ENCODE data around the gene MYCBP2. TPM values are rescaled to one million over a fixed set of nuclear protein-coding genes. Genes with fewer than 3 reads are reported as not detected.

Gene MYCBP2
- total RNA-seq, 4 donors from 2014 or later: 69.7 to 133 (median 116) TPM

DNA sequence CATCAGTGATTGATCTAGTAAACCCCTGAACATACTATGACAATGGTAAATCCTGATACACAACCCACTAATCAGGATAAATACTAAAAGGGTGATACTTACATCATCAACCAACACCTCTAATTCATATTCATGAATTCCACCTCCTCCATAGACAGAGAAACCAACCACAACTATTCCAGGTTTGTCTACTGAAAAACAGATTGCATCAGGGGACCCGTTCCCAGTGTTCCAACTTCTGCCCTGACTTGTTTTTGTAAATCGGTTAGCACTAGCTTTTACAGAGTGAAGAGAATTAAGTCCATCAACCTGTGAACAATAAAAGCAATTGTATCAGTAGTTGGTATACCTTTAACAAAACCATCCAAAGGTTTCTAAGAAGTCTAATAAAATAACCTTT lies 149.2 kb downstream of the MYCBP2 start:
- no peak for DNase-seq
- Histone ChIP-seq H3K27me3 (no peaks in the 10 kb centered on the region), H3K9me3 (no peaks in the 10 kb centered on the region), H3K4me3 (no peak overlapping the region), H3K4me1 (no peaks in the 10 kb centered on the region), H3K36me3 (no peaks in the 10 kb centered on the region), H3K27ac (no peak overlapping the region)
- intact Hi-C loops (cut with DNase I; ENCODE audit: low total_unique reads): no loop called here
- TF ChIP-seq POLR2A (IDR thresholded peaks at IDR 0.05): no peak
- TF ChIP-seq, protein P1, sequence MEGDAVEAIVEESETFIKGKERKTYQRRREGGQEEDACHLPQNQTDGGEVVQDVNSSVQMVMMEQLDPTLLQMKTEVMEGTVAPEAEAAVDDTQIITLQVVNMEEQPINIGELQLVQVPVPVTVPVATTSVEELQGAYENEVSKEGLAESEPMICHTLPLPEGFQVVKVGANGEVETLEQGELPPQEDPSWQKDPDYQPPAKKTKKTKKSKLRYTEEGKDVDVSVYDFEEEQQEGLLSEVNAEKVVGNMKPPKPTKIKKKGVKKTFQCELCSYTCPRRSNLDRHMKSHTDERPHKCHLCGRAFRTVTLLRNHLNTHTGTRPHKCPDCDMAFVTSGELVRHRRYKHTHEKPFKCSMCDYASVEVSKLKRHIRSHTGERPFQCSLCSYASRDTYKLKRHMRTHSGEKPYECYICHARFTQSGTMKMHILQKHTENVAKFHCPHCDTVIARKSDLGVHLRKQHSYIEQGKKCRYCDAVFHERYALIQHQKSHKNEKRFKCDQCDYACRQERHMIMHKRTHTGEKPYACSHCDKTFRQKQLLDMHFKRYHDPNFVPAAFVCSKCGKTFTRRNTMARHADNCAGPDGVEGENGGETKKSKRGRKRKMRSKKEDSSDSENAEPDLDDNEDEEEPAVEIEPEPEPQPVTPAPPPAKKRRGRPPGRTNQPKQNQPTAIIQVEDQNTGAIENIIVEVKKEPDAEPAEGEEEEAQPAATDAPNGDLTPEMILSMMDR (IDR thresholded peaks at IDR 0.05): no peak

GRCh38 chr13:77176350-77176749 lies 150.5 kb downstream of the MYCBP2 start:
- intact Hi-C loops (cut with DNase I; ENCODE audit: low total_unique reads): no loop called here
- no peak for DNase-seq

GRCh38 chr13:77172650-77173049 lies 154.2 kb downstream of the MYCBP2 start:
- Histone ChIP-seq H3K27ac (no peak overlapping the region), H3K27me3 (no peaks in the 10 kb centered on the region), H3K4me1 (no peaks in the 10 kb centered on the region), H3K36me3 (no peaks in the 10 kb centered on the region), H3K4me3 (no peak overlapping the region), H3K9me3 (no peaks in the 10 kb centered on the region)
- intact Hi-C loops (cut with DNase I; ENCODE audit: low total_unique reads): no loop called here
- TF ChIP-seq, protein P1 (IDR thresholded peaks at IDR 0.05): no peak
- TF ChIP-seq POLR2A (IDR thresholded peaks at IDR 0.05): no peak
- DNase-seq: no peak

More at GRCh38 chr13:77176350-77176749, 150.5 kb downstream of the MYCBP2 start:
- TF ChIP-seq, protein P1 (IDR thresholded peaks at IDR 0.05): no peak
- TF ChIP-seq POLR2A (IDR thresholded peaks at IDR 0.05): no peak
- Histone ChIP-seq H3K4me3 (no peak overlapping the region), H3K27ac (no peak overlapping the region), H3K27me3 (no peaks in the 10 kb centered on the region), H3K36me3 (no peaks in the 10 kb centered on the region), H3K4me1 (no peaks in the 10 kb centered on the region), H3K9me3 (no peaks in the 10 kb centered on the region)

DNA sequence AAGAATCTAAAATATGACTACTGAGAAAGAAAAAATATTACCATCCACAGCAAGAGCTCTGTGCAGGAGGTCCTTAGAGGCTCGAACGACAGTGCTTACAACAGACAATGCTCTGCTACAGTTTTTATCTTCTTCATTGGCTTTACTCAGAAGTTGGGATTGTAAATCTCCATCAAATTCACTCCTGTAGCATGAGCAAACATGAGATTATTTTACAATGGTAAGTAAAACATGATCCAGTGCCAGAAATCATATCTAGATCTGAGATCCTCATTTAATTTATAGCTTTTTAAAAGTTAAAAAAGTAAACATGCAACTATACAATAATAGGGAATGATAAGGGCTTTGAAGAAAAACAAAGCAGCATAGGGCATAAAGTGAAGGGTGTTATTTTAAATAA lies 155.4 kb downstream of the MYCBP2 start:
- no peaks in the 10 kb centered on the region for H3K9me3 ChIP-seq
- intact Hi-C loops (cut with DNase I; ENCODE audit: low total_unique reads): no loop called here
- DNase-seq: no peak
- no peak overlapping the region for H3K27ac ChIP-seq
- no peak overlapping the region for H3K4me3 ChIP-seq
- no peaks in the 10 kb centered on the region for H3K36me3 ChIP-seq
- H3K27me3 ChIP-seq: no peaks in the 10 kb centered on the region
- H3K4me1 ChIP-seq: no peaks in the 10 kb centered on the region
- TF ChIP-seq, protein P1 (IDR thresholded peaks at IDR 0.05): no peak
- no peak for TF ChIP-seq POLR2A (IDR thresholded peaks at IDR 0.05)

DNA sequence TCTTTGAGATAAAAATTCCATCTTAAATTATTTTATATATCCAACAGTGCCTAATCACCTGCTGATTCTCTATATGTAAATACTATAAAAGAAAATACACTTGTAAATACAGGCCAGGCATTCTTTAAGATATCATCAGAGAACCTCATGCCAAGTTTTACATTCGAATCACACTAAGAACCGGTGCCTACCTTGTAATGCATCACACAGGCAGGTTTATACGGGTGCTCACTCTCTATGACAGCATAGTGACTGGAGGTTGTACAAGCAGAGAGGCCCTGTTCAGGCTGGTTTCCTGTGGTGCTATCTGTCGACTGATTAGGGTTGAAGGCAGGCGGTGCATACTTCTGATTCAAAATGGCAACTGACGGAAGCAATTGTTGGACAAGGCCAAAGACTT lies 158.7 kb downstream of the MYCBP2 start:
- intact Hi-C loops (cut with DNase I; ENCODE audit: low total_unique reads): no loop called here
- Histone ChIP-seq H3K4me3 (no peak overlapping the region), H3K36me3 (no peaks in the 10 kb centered on the region), H3K4me1 (no peaks in the 10 kb centered on the region), H3K9me3 (no peaks in the 10 kb centered on the region), H3K27ac (no peak overlapping the region), H3K27me3 (no peaks in the 10 kb centered on the region)
- no peak for DNase-seq
- TF ChIP-seq, protein P1 (IDR thresholded peaks at IDR 0.05): no peak
